ENCODE results near the gene B3GALNT1.

Gene B3GALNT1, protein sequence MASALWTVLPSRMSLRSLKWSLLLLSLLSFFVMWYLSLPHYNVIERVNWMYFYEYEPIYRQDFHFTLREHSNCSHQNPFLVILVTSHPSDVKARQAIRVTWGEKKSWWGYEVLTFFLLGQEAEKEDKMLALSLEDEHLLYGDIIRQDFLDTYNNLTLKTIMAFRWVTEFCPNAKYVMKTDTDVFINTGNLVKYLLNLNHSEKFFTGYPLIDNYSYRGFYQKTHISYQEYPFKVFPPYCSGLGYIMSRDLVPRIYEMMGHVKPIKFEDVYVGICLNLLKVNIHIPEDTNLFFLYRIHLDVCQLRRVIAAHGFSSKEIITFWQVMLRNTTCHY

DNA sequence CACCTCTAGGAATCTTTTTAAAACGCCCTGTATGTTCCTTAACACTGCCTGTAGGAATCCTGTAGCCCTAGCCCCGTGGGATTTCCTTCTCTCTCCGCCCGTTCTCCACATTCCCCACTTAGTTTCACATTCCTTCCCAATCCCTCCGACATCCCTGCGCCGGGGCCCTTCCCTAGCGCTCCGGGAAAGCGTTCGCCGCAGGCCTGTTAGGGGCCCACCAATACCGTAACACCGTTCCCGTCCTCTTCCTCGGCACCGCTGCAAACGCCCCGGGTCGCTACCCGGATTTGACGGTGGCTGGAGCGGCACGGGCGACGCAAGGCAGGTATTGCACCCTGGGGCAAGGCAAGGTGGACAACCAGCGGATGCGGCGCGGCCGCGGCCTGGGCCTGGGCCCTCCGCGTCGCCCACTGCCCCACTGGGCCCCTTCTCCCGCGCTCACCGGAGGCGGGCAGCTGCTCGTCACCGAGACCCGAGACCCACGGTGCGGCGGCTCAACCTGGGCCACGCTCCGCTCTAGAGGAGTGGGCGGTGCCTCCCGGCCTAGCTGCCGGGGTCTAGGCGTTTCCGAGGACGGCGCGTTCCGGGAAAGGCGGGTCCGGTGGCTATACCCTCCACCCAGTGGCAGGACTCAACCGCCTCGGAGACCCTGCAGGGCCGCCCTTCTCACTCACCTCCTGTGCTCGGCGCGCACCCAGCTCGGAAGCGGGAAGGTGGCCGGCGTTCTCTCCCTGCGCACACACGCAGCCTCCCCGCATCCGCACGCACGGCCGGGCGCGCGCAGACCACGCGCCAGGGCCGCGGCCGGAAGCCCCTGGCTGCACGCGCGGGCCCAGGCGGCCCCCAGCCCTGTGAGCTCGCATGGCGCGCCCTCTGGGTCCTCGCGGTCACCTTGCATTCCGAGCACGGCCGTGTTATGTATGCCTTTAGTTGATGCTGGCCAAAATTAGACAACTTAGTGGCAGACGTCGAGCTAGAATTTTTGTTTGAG, at the start of gene B3GALNT1:
B3GALNT1 (minus strand) TSS at position 789 of the 991 bp plus-strand sequence. CDS start 18,595 bp downstream, outside the sequence.
- Histone ChIP-seq H3K4me2 (ENCODE audit: low read length) (no peak within 1 kb of the TSS), H3K9ac (ENCODE audit: low read length) (no peak within 1 kb of the TSS), H3K27me3 (ENCODE audit: low read depth, low read length) (no peaks in the 10 kb centered on the region), H3K4me1 (ENCODE audit: low read length) (no peaks in the 10 kb centered on the region), H4K20me1 (ENCODE audit: insufficient read depth, low read length) (no peaks in the 10 kb centered on the region), H3K4me3 (ENCODE audit: low read length) (no peak within 1 kb of the TSS), H3K9me3 (ENCODE audit: insufficient read depth, low read length) (no peaks in the 10 kb centered on the region), H3K79me2 (ENCODE audit: low read length) (no peaks in the 10 kb centered on the region), H3K27ac (ENCODE audit: low read length) (no peak within 1 kb of the TSS), H3K36me3 (replicated peaks; ENCODE audit: low read depth, low read length) (no peaks in the 10 kb centered on the region), H2AFZ (ENCODE audit: low read depth, low read length) (no peak within 1 kb of the TSS)
- TF ChIP-seq, protein P1, sequence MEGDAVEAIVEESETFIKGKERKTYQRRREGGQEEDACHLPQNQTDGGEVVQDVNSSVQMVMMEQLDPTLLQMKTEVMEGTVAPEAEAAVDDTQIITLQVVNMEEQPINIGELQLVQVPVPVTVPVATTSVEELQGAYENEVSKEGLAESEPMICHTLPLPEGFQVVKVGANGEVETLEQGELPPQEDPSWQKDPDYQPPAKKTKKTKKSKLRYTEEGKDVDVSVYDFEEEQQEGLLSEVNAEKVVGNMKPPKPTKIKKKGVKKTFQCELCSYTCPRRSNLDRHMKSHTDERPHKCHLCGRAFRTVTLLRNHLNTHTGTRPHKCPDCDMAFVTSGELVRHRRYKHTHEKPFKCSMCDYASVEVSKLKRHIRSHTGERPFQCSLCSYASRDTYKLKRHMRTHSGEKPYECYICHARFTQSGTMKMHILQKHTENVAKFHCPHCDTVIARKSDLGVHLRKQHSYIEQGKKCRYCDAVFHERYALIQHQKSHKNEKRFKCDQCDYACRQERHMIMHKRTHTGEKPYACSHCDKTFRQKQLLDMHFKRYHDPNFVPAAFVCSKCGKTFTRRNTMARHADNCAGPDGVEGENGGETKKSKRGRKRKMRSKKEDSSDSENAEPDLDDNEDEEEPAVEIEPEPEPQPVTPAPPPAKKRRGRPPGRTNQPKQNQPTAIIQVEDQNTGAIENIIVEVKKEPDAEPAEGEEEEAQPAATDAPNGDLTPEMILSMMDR (IDR thresholded peaks at IDR 0.05; ENCODE audit: low read depth, low read length) = no peak
- TF ChIP-seq EZH2phosphoT487 (IDR thresholded peaks at IDR 0.05; ENCODE audit: low read depth) = no peak

DNA sequence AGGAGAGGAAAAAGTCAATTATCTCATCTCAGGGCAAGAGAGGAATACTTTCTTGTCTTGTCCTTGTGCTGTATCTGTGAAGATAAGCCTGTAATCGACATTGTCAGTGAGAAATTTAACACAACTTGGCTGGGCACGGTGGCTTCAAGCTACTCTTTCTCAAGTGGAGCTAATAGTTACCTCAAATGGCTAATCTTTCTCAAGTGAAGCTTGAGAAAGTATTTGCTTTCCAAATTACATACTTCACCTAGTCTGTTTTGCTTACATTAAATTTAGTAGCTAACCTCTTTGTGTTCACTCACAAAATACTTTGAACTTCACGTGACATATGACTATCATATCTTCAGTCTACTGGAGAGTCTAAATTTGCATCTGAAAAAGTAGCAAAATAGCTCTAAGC, 48.3 kb upstream of the B3GALNT1 start:
- Histone ChIP-seq H3K4me3 (ENCODE audit: low read length) (no peak overlapping the region), H4K20me1 (ENCODE audit: insufficient read depth, low read length) (no peaks in the 10 kb centered on the region), H3K79me2 (ENCODE audit: low read length) (no peaks in the 10 kb centered on the region), H3K9ac (ENCODE audit: low read length) (no peak overlapping the region), H3K27me3 (ENCODE audit: low read depth, low read length) (no peaks in the 10 kb centered on the region), H3K4me1 (ENCODE audit: low read length) (no peaks in the 10 kb centered on the region), H2AFZ (ENCODE audit: low read depth, low read length) (no peak overlapping the region; the same call in 1 of the 2 replicates), H3K9me3 (ENCODE audit: insufficient read depth, low read length) (no peaks in the 10 kb centered on the region), H3K27ac (ENCODE audit: low read length) (no peak overlapping the region), H3K4me2 (ENCODE audit: low read length) (no peak overlapping the region), H3K36me3 (replicated peaks; ENCODE audit: low read depth, low read length) (no peaks in the 10 kb centered on the region)
- TF ChIP-seq, protein P1 (IDR thresholded peaks at IDR 0.05; ENCODE audit: low read depth, low read length) = no peak
- TF ChIP-seq EZH2phosphoT487 (IDR thresholded peaks at IDR 0.05; ENCODE audit: low read depth) = no peak

DNA sequence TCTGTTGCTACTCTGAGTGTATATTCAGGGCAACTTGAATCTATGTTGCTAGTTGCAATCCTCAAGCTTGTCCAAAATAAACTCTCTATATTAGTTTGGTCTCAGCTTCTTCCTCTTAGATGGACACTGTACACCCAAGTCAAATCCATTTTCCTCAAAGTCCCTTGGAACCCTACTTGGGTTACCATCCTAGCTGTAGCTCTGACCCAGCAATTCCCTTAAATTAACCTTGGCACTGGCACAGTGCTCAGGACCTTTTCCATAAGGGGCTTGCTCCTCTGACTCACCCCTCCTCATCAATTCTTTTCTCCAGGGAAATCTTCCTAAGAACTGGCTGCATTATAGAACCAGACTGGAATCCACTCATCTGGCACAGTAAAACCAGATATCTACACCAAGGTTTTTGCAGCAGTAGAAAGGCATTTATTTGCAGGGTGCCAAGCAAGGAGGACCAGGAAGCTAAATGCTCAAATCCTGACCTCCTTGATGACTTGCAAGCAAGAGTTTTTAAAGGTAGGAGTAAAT, 44.9 kb upstream of the B3GALNT1 start:
- H3K27ac ChIP-seq (ENCODE audit: low read length) = no peak overlapping the region
- H3K4me2 ChIP-seq (ENCODE audit: low read length) = no peak overlapping the region
- H3K4me3 ChIP-seq (ENCODE audit: low read length) = no peak overlapping the region
- no peaks in the 10 kb centered on the region for H3K36me3 ChIP-seq (replicated peaks; ENCODE audit: low read depth, low read length)
- H2AFZ ChIP-seq (ENCODE audit: low read depth, low read length) = no peak overlapping the region
- H3K9me3 ChIP-seq (ENCODE audit: insufficient read depth, low read length) = no peaks in the 10 kb centered on the region
- H3K4me1 ChIP-seq (ENCODE audit: low read length) = no peaks in the 10 kb centered on the region
- no peak for TF ChIP-seq EZH2phosphoT487 (IDR thresholded peaks at IDR 0.05; ENCODE audit: low read depth)
- TF ChIP-seq, protein P1 (IDR thresholded peaks at IDR 0.05; ENCODE audit: low read depth, low read length) = no peak
- no peaks in the 10 kb centered on the region for H4K20me1 ChIP-seq (ENCODE audit: insufficient read depth, low read length)
- no peak overlapping the region for H3K9ac ChIP-seq (ENCODE audit: low read length)
- H3K79me2 ChIP-seq (ENCODE audit: low read length) = no peaks in the 10 kb centered on the region
- no peaks in the 10 kb centered on the region for H3K27me3 ChIP-seq (ENCODE audit: low read depth, low read length)

DNA sequence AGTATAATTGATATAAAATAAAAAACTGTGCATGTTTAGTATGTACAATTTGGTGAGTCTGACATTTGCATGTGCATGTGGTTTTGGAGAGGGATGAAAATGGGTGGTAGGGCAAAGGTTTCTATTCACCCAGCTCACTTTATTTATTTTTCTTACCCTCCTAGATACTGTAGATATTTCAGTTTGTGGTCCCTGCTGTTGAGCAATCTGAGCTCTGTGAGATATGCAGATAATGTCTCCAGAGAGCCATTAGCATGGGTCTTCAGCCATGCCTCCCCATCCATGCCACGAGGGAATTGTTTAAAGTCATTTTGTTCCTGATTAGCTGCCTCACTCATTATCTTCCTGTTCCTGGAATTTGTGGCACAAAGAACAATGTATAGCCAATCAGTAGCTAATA, 44.4 kb upstream of the B3GALNT1 start:
- H3K9me3 ChIP-seq (ENCODE audit: insufficient read depth, low read length) = no peaks in the 10 kb centered on the region
- H3K36me3 ChIP-seq (replicated peaks; ENCODE audit: low read depth, low read length) = no peaks in the 10 kb centered on the region
- H3K27ac ChIP-seq (ENCODE audit: low read length) = no peak overlapping the region
- no peak for TF ChIP-seq EZH2phosphoT487 (IDR thresholded peaks at IDR 0.05; ENCODE audit: low read depth)
- TF ChIP-seq, protein P1 (IDR thresholded peaks at IDR 0.05; ENCODE audit: low read depth, low read length) = no peak
- H3K9ac ChIP-seq (ENCODE audit: low read length) = no peak overlapping the region
- no peak overlapping the region for H3K4me3 ChIP-seq (ENCODE audit: low read length)
- H3K4me1 ChIP-seq (ENCODE audit: low read length) = no peaks in the 10 kb centered on the region
- H2AFZ ChIP-seq (ENCODE audit: low read depth, low read length) = no peak overlapping the region
- H3K79me2 ChIP-seq (ENCODE audit: low read length) = no peaks in the 10 kb centered on the region
- H3K4me2 ChIP-seq (ENCODE audit: low read length) = no peak overlapping the region
- no peaks in the 10 kb centered on the region for H3K27me3 ChIP-seq (ENCODE audit: low read depth, low read length)
- no peaks in the 10 kb centered on the region for H4K20me1 ChIP-seq (ENCODE audit: insufficient read depth, low read length)
